Activated naive CD4-positive, alpha-beta T cell treated with anti-CD3 and anti-CD28 coated beads, Interleukin-2, amount 10 ng/mL, durations not matched to agents 7 days and 5 days (primary cell): ENCODE results near the gene DNAH17.

Experiments
- CTCF ChIA-PET: fragments of 350-600 bp; sonication (Branson Sonifier 250); formaldehyde crosslinking; loops from one replicate; lab custom pipeline; 2021; ENCODE audit warnings: antibody characterized with exemption; lab: Charles Lee
- DNase-seq: peaks from one replicate; pipeline ENCODE4 v3.0.0-alpha.2; 2020
- H3K27ac Mint-ChIP-seq: one replicate; pipeline ENCODE4 v1.8.0; 2021; ENCODE audit warnings: mild to moderate bottlenecking, moderate library complexity, mixed read lengths
- H3K27me3 Mint-ChIP-seq: one replicate; pipeline ENCODE4 v1.8.0; 2021; ENCODE audit warnings: mild to moderate bottlenecking, mixed read lengths
- H3K36me3 Mint-ChIP-seq: one replicate; pipeline ENCODE4 v1.8.0; 2021; ENCODE audit warnings: mixed read lengths
- H3K4me1 Mint-ChIP-seq: one replicate; pipeline ENCODE4 v1.8.0; 2021; ENCODE audit warnings: mixed read lengths
- H3K4me3 Mint-ChIP-seq: one replicate; pipeline ENCODE4 v1.8.0; 2021; ENCODE audit warnings: mild to moderate bottlenecking, moderate library complexity, mixed read lengths
- H3K9me3 Mint-ChIP-seq: one replicate; pipeline ENCODE4 v1.8.0; 2021; ENCODE audit warnings: mixed read lengths

The DNAH17 gene

GRCh38 chr17:78438694-78439325 lies 138.4 kb downstream of the DNAH17 start:
- Mint-ChIP-seq H3K36me3 (no peaks in the 10 kb centered on the region), H3K9me3 (no peaks in the 10 kb centered on the region)

GRCh38 chr17:78438271-78438691 lies 138.9 kb downstream of the DNAH17 start:
- no peak for DNase-seq
- H3K9me3 Mint-ChIP-seq = no peaks in the 10 kb centered on the region
- H3K4me1 Mint-ChIP-seq = peaks cover 6% of the 10 kb centered on the region
- no peak overlapping the region for H3K27ac Mint-ChIP-seq
- peaks cover 3% of the 10 kb centered on the region for H3K27me3 Mint-ChIP-seq
- no peaks in the 10 kb centered on the region for H3K36me3 Mint-ChIP-seq
- H3K4me3 Mint-ChIP-seq = no peak overlapping the region
- CTCF ChIA-PET = no interaction called here

More at GRCh38 chr17:78438694-78439325, 138.4 kb downstream of the DNAH17 start:
- peaks cover 6% of the 10 kb centered on the region for H3K4me1 Mint-ChIP-seq
- DNase-seq = no peak
- peaks cover 3% of the 10 kb centered on the region for H3K27me3 Mint-ChIP-seq
- H3K27ac Mint-ChIP-seq = no peak overlapping the region
- CTCF ChIA-PET = no interaction called here
- no peak overlapping the region for H3K4me3 Mint-ChIP-seq

- no peak overlapping the region for H3K27ac Mint-ChIP-seq
- CTCF ChIA-PET = interaction anchor here (1.5 kb wide), 1 partner anchor 8 kb away, joined by 6 read pairs; no protein-coding TSS in a partner anchor
- H3K27me3 Mint-ChIP-seq = no peaks in the 10 kb centered on the region
- DNase-seq = no peak
- H3K4me3 Mint-ChIP-seq = no peak overlapping the region
- no peaks in the 10 kb centered on the region for H3K36me3 Mint-ChIP-seq
- H3K4me1 Mint-ChIP-seq = peaks cover 4% of the 10 kb centered on the region
- H3K9me3 Mint-ChIP-seq = no peaks in the 10 kb centered on the region
Observed at GRCh38 chr17:78437508-78438169, 139.6 kb downstream of the DNAH17 start.

- no peak for DNase-seq
- Mint-ChIP-seq H3K27ac (peak overlapping the region; percentile 10), H3K27me3 (no peaks in the 10 kb centered on the region), H3K36me3 (no peaks in the 10 kb centered on the region), H3K4me1 (peaks cover 4% of the 10 kb centered on the region), H3K4me3 (no peak overlapping the region), H3K9me3 (no peaks in the 10 kb centered on the region)
- CTCF ChIA-PET = no interaction called here
Observed at GRCh38 chr17:78435330-78436005, 141.7 kb downstream of the DNAH17 start.

- Mint-ChIP-seq H3K9me3 (no peaks in the 10 kb centered on the region), H3K27ac (no peak overlapping the region), H3K36me3 (peaks cover 6% of the 10 kb centered on the region), H3K4me3 (no peak overlapping the region), H3K27me3 (no peaks in the 10 kb centered on the region), H3K4me1 (peaks cover 4% of the 10 kb centered on the region)
- CTCF ChIA-PET = no interaction called here
- no peak for DNase-seq
Observed at GRCh38 chr17:78434455-78435329, 142.5 kb downstream of the DNAH17 start.

GRCh38 chr17:78433780-78434335 lies 143.3 kb downstream of the DNAH17 start:
- Mint-ChIP-seq H3K27me3 (no peaks in the 10 kb centered on the region), H3K9me3 (no peaks in the 10 kb centered on the region), H3K27ac (no peak overlapping the region), H3K36me3 (peaks cover 11% of the 10 kb centered on the region), H3K4me3 (no peak overlapping the region), H3K4me1 (peaks cover 2% of the 10 kb centered on the region)
- CTCF ChIA-PET = interaction anchor here (0.6 kb wide), 1 partner anchor 204 kb away, joined by 3 read pairs; no protein-coding TSS in a partner anchor
- no peak for DNase-seq

GRCh38 chr17:78433013-78433727 lies 144.0 kb downstream of the DNAH17 start:
- DNase-seq = no peak
- Mint-ChIP-seq H3K4me1 (no peaks in the 10 kb centered on the region), H3K27ac (no peak overlapping the region), H3K27me3 (no peaks in the 10 kb centered on the region), H3K4me3 (no peak overlapping the region), H3K36me3 (peaks cover 13% of the 10 kb centered on the region), H3K9me3 (no peaks in the 10 kb centered on the region)
- CTCF ChIA-PET = interaction anchor here (0.5 to 0.6 kb wide), 2 partner anchors 11 to 204 kb away, joined by 3 read pairs; no protein-coding TSS in a partner anchor

- H3K9me3 Mint-ChIP-seq = no peaks in the 10 kb centered on the region
- H3K36me3 Mint-ChIP-seq = peaks cover 13% of the 10 kb centered on the region
- CTCF ChIA-PET = no interaction called here
- no peak for DNase-seq
- H3K27me3 Mint-ChIP-seq = no peaks in the 10 kb centered on the region
- no peak overlapping the region for H3K27ac Mint-ChIP-seq
- no peak overlapping the region for H3K4me3 Mint-ChIP-seq
- no peaks in the 10 kb centered on the region for H3K4me1 Mint-ChIP-seq
Observed at GRCh38 chr17:78432226-78433012, 144.8 kb downstream of the DNAH17 start.

GRCh38 chr17:78431692-78431958 lies 145.6 kb downstream of the DNAH17 start:
- peak overlapping the region; percentile 49 for H3K27ac Mint-ChIP-seq
- peaks cover 19% of the 10 kb centered on the region for H3K36me3 Mint-ChIP-seq
- no peaks in the 10 kb centered on the region for H3K4me1 Mint-ChIP-seq
- CTCF ChIA-PET = no interaction called here
- DNase-seq = no peak
- H3K27me3 Mint-ChIP-seq = no peaks in the 10 kb centered on the region
- no peak overlapping the region for H3K4me3 Mint-ChIP-seq
- no peaks in the 10 kb centered on the region for H3K9me3 Mint-ChIP-seq

GRCh38 chr17:78430892-78431691 lies 146.1 kb downstream of the DNAH17 start:
- H3K4me1 Mint-ChIP-seq = no peaks in the 10 kb centered on the region
- no peaks in the 10 kb centered on the region for H3K27me3 Mint-ChIP-seq
- CTCF ChIA-PET = no interaction called here
- no peaks in the 10 kb centered on the region for H3K9me3 Mint-ChIP-seq
- H3K36me3 Mint-ChIP-seq = peaks cover 19% of the 10 kb centered on the region
- H3K27ac Mint-ChIP-seq = peak overlapping the region; percentile 49
- H3K4me3 Mint-ChIP-seq = no peak overlapping the region
- DNase-seq = no peak

GRCh38 chr17:78429618-78429995 lies 147.6 kb downstream of the DNAH17 start:
- Mint-ChIP-seq H3K27ac (no peak overlapping the region), H3K4me3 (no peak overlapping the region), H3K36me3 (peaks cover 25% of the 10 kb centered on the region), H3K4me1 (peaks cover under 1% of the 10 kb centered on the region), H3K27me3 (no peaks in the 10 kb centered on the region), H3K9me3 (no peaks in the 10 kb centered on the region)
- CTCF ChIA-PET = no interaction called here
- no peak for DNase-seq

- CTCF ChIA-PET = no interaction called here
Observed at GRCh38 chr17:78428836-78429617, 148.2 kb downstream of the DNAH17 start.

More at GRCh38 chr17:78428836-78429617, 148.2 kb downstream of the DNAH17 start:
- no peaks in the 10 kb centered on the region for H3K27me3 Mint-ChIP-seq
- H3K27ac Mint-ChIP-seq = no peak overlapping the region
- no peak overlapping the region for H3K4me3 Mint-ChIP-seq
- no peak for DNase-seq
- H3K4me1 Mint-ChIP-seq = peaks cover 7% of the 10 kb centered on the region
- H3K36me3 Mint-ChIP-seq = peaks cover 29% of the 10 kb centered on the region
- H3K9me3 Mint-ChIP-seq = no peaks in the 10 kb centered on the region
